Keratinocyte (primary cell): ENCODE results near the gene SPRTN. TPM values are rescaled to one million over a fixed set of nuclear protein-coding genes. Genes with fewer than 3 reads are reported as not detected.

ENCODE experiments used
- DNase-seq: peaks from one replicate; pipeline ENCODE4 v3.0.0-alpha.2; 2011; ENCODE audit warnings: low read depth, missing footprints, low spot score
- FAIRE-seq: peaks from 2 replicates; lab custom pipeline; 2011; peaks lifted over from hg19 to GRCh38; lab: Jason Lieb, UNC
- H2AFZ ChIP-seq: 2 replicates; pipeline ENCODE4 v1.6.0; 2012; ENCODE audit warnings: low read length, control low read depth, inconsistent platforms; ENCODE audit not compliant: control insufficient read depth
- H3K27ac ChIP-seq: 2 replicates; pipeline ENCODE4 v1.5.1; 2011; ENCODE audit warnings: low read length; ENCODE audit not compliant: control insufficient read depth, insufficient read depth
- H3K27me3 ChIP-seq: 3 replicates; pipeline ENCODE4 v1.6.0; 2011; ENCODE audit warnings: low read length; ENCODE audit not compliant: control insufficient read depth, insufficient read depth; ENCODE audit errors: extremely low read depth
- H3K36me3 ChIP-seq, 2 experiments: 2 replicates in 1 of 2; 3 replicates in 1 of 2; pipeline ENCODE4 v1.5.1; 2011; ENCODE audit warnings: low read length in 2 of 2, mild to moderate bottlenecking in 1 of 2; ENCODE audit not compliant: control insufficient read depth in 2 of 2, insufficient read depth in 2 of 2; ENCODE audit errors: extremely low read depth in 1 of 2
- H3K4me1 ChIP-seq: 3 replicates; pipeline ENCODE4 v1.5.1; 2011; ENCODE audit warnings: low read length; ENCODE audit not compliant: control insufficient read depth, insufficient read depth; ENCODE audit errors: extremely low read depth
- H3K4me2 ChIP-seq: 3 replicates; pipeline ENCODE4 v1.6.0; 2011; ENCODE audit warnings: low read depth, low read length; ENCODE audit not compliant: control insufficient read depth, insufficient read depth; ENCODE audit errors: extremely low read depth
- H3K4me3 ChIP-seq, 3 experiments: fragments of 200-600 bp in 1 of 3; sonication (generic) in 1 of 3; 2 replicates in 2 of 3; 3 replicates in 1 of 3; pipeline ENCODE4 v1.5.1; 2011 to 2016; ENCODE audit warnings: low read length in 3 of 3, mild to moderate bottlenecking in 3 of 3, control low read depth in 2 of 3, inconsistent platforms in 1 of 3, low read depth in 1 of 3, mixed read lengths in 1 of 3, mixed run types in 1 of 3, moderate library complexity in 1 of 3; ENCODE audit not compliant: control insufficient read depth in 2 of 3, insufficient read depth in 2 of 3; ENCODE audit errors: extremely low read depth in 1 of 3
- H3K79me2 ChIP-seq: 2 replicates; pipeline ENCODE4 v1.6.0; 2012; ENCODE audit warnings: low read length; ENCODE audit not compliant: control insufficient read depth, insufficient read depth
- H3K9ac ChIP-seq: 3 replicates; pipeline ENCODE4 v1.6.0; 2011; ENCODE audit warnings: low read length; ENCODE audit not compliant: control insufficient read depth, insufficient read depth; ENCODE audit errors: extremely low read depth
- H3K9me1 ChIP-seq: 3 replicates; pipeline ENCODE4 v1.6.0; 2011; ENCODE audit warnings: low read length; ENCODE audit not compliant: control insufficient read depth, insufficient read depth; ENCODE audit errors: extremely low read depth
- H3K9me3 ChIP-seq: 2 replicates; pipeline ENCODE4 v1.5.1; 2012; ENCODE audit warnings: low read depth, low read length; ENCODE audit not compliant: control insufficient read depth
- H4K20me1 ChIP-seq: 3 replicates; pipeline ENCODE4 v1.6.0; 2011; ENCODE audit warnings: low read length; ENCODE audit not compliant: control insufficient read depth, insufficient read depth; ENCODE audit errors: extremely low read depth
- CTCF ChIP-seq, 3 experiments: IDR thresholded peaks in 1 of 3; conservative IDR thresholded peaks in 1 of 3; optimal IDR thresholded peaks in 1 of 3; 2 replicates in 2 of 3; 3 replicates in 1 of 3; pipeline versions ENCODE3 to v1.5.1; 2011; ENCODE audit warnings: low read length in 3 of 3, mild to moderate bottlenecking in 3 of 3, moderate library complexity in 2 of 3, control low read depth in 1 of 3, inconsistent platforms in 1 of 3; ENCODE audit not compliant: insufficient read depth in 2 of 3; ENCODE audit errors: extremely low read depth in 1 of 3
- EZH2 ChIP-seq: IDR thresholded peaks from one replicate; pipeline ENCODE4 v1.6.1; 2012; ENCODE audit warnings: inconsistent platforms, mild to moderate bottlenecking, low read length, moderate library complexity
- dilution Hi-C: fragments of 300-500 bp; cut with MboI; formaldehyde crosslinking; loops from one replicate; pipeline ENCODE4 v1.7.0; 2020; ENCODE audit warnings: low sequenced_read_pairs; ENCODE audit not compliant: extremely low pct_ligation_motif_present
- polyA plus RNA-seq, 5 experiments: library from polyadenylated mRNA; depleted of rRNA in 3 of 5; stranded (reverse) in 3 of 5; stranded (forward) in 1 of 5; unstranded in 1 of 5; fragments of >200 nt; gene quantifications; 1 replicate in 1 of 5; 2 replicates in 3 of 5; 3 replicates in 1 of 5; pipeline versions ENCODE4 v1.2.1 to v1.2.3, GENCODE V29; 2011 to 2012; ENCODE audit warnings: missing spikeins in 2 of 5, low read depth in 1 of 5, low replicate concordance in 1 of 5

SPRTN gene
- polyA plus RNA-seq, 1 donor (not counting 4 experiments of a cell fraction or from before 2014, with no cell fraction given): 17.4 TPM

DNA sequence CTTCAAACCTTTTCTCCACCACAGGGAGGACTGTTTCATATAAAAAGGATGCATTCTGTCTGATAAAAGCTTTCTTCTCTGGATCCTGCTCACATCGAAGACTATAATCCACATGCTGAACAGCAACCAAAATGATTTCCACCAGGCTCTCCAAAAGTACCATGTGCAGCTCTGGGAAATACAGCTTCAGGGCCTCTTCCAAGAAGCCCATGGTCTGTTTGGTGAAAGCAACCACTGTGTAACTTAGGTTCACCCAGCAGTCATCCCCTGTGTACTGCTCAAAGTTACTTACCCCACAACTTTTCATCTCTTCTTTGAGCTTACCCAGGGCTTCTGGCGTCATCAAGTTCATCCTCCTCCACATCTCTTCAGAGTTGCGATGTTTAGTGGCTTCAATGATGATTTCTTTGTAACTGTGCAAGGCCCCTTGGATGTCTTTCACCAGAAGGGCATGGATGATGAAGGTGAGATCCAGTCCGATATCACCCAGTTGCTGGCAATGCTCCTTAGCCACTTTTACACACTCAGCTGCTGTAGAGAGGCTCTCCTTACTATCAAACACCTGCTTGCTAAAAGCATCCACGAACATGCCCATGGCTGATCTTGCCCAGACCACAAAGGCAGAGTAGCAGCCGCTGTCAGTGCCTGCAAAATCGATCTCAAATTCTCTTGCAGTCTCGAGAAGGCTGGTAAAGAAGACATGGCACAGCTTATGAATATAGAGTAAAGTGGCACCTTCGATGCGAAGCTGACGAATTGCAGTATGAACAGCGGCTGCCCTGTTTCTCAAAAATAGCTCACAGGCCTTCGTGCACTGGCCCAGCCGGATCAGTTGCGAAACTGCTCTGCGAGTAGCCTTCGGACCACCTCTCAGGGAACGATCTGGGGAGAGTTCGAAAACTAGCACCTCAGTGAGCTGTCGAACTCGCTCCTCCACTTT is 2.2 kb upstream of the SPRTN start:
- H3K4me1 ChIP-seq: peaks cover 48% of the 10 kb centered on the region
- peak overlapping the region; percentile 69 to 98 (median 90) for H3K4me3 ChIP-seq
- H3K36me3 ChIP-seq: peaks cover 1 to 3% of the 10 kb centered on the region in 2 experiments
- TF ChIP-seq EZH2 (no peak), CTCF (optimal IDR thresholded peaks at IDR 0.05 in 1 of 3, IDR thresholded peaks at IDR 0.05 in 1 of 3, conservative IDR thresholded peaks at IDR 0.05 in 1 of 3; ENCODE audit: extremely low read depth in 1 of 3, insufficient read depth in 2 of 3, low read length in 3 of 3) (no peak)
- peak overlapping the region; percentile 100 for H3K27ac ChIP-seq
- no peaks in the 10 kb centered on the region for H3K9me3 ChIP-seq
- no peaks in the 10 kb centered on the region for H3K27me3 ChIP-seq
- H3K9ac ChIP-seq: peak overlapping the region; percentile 99
- no peak overlapping the region for H2AFZ ChIP-seq
- peaks cover 78% of the 10 kb centered on the region for H3K79me2 ChIP-seq
- no peaks in the 10 kb centered on the region for H3K9me1 ChIP-seq
- H3K4me2 ChIP-seq: peak overlapping the region; percentile 89
- no peak for DNase-seq
- FAIRE-seq: no peak
- H4K20me1 ChIP-seq: peaks cover 18% of the 10 kb centered on the region
- dilution Hi-C loops: no loop called here

- Histone ChIP-seq H3K79me2 (peaks cover 82% of the 10 kb centered on the region), H3K27me3 (no peaks in the 10 kb centered on the region), H3K4me1 (peaks cover 48% of the 10 kb centered on the region), H3K4me2 (peak overlapping the region; percentile 89), H3K27ac (peak overlapping the region; percentile 100), H2AFZ (peak overlapping the region; percentile 67), H3K4me3 (peak overlapping the region; percentile 69 to 98 (median 90)), H3K9ac (peak overlapping the region; percentile 99), H3K9me1 (no peaks in the 10 kb centered on the region), H3K9me3 (no peaks in the 10 kb centered on the region), H3K36me3 (peaks cover 3 to 8% of the 10 kb centered on the region in 2 experiments), H4K20me1 (peaks cover 18% of the 10 kb centered on the region)
- DNase-seq (no peak), FAIRE-seq (no peak)
- dilution Hi-C loops: no loop called here
- TF ChIP-seq EZH2 (no peak), CTCF (optimal IDR thresholded peaks at IDR 0.05 in 1 of 3, IDR thresholded peaks at IDR 0.05 in 1 of 3, conservative IDR thresholded peaks at IDR 0.05 in 1 of 3; ENCODE audit: extremely low read depth in 1 of 3, insufficient read depth in 2 of 3, low read length in 3 of 3) (no peak)
Measured at GRCh38 chr1:231337043-231337471, 1.0 kb upstream of the SPRTN start.
